HepG2 (cell line): ENCODE measurements around the gene DHX32.

Experiments used
- KAT8 ChIP-seq: IDR thresholded peaks from 2 replicates; pipeline ENCODE4 v1.6.1; 2016; ENCODE audit warnings: missing genetic modification reagents, missing compliant biosample characterization
- PRMT3 ChIP-seq: sonication (generic); formaldehyde crosslinking; IDR thresholded peaks from 2 replicates; pipeline ENCODE4 v1.8.1; 2022; ENCODE audit warnings: low read depth, mild to moderate bottlenecking, moderate library complexity, missing genetic modification reagents, borderline replicate concordance
- PTBP1 ChIP-seq: fragments of 200-400 bp; formaldehyde crosslinking; IDR thresholded peaks from 2 replicates; pipeline ENCODE4 v1.6.1; 2018; ENCODE audit warnings: low read length, low read depth; ENCODE audit not compliant: poor library complexity, severe bottlenecking
- ZBTB8A ChIP-seq: sonication (generic); formaldehyde crosslinking; IDR thresholded peaks from 2 replicates; pipeline ENCODE4 v1.4.0; 2020; ENCODE audit warnings: mild to moderate bottlenecking, low read depth, missing genetic modification reagents, borderline replicate concordance
- TF ChIP-seq, protein P1 (sequence below): IDR thresholded peaks from 2 replicates; pipeline ENCODE4 v1.6.1; 2016; ENCODE audit warnings: low read depth

DNA sequence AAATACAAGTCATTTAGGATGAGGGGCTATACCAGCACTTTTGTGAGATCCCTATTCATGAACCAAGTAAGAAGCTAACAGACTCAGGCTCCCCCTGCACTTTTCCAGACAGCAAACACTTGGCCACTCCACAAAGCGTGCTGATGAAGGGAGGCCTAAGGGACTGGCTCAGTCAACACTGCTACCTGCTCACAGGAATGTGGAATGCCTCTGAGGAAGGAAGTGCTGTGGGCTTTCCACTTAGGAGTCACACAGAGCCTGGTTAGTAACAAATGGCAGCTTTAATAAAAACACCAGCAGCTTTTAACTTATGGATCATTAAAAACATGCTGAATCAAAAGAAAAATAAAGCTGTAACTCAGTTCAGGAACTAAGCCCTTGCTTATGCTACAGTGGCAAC is 73.0 kb downstream of the DHX32 start:
- no peak for TF ChIP-seq ZBTB8A (CRISPR knock-in tag)
- TF ChIP-seq, protein P1, sequence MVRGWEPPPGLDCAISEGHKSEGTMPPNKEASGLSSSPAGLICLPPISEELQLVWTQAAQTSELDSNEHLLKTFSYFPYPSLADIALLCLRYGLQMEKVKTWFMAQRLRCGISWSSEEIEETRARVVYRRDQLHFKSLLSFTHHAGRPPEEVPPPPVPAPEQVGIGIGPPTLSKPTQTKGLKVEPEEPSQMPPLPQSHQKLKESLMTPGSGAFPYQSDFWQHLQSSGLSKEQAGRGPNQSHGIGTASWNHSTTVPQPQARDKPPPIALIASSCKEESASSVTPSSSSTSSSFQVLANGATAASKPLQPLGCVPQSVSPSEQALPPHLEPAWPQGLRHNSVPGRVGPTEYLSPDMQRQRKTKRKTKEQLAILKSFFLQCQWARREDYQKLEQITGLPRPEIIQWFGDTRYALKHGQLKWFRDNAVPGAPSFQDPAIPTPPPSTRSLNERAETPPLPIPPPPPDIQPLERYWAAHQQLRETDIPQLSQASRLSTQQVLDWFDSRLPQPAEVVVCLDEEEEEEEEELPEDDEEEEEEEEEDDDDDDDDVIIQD (CRISPR knock-in tag) = no peak
- no peak for TF ChIP-seq PRMT3 (CRISPR knock-in tag)
- no peak for TF ChIP-seq PTBP1
- TF ChIP-seq KAT8 (CRISPR knock-in tag) = no peak
